Activated CD4-positive, alpha-beta T cell treated with anti-CD3 and anti-CD28 coated beads, Interleukin-2, amount 10 ng/mL, durations not matched to agents 24 days and 14 days (primary cell): ENCODE measurements around the gene SLC6A9. TPM values are rescaled to one million over a fixed set of nuclear protein-coding genes. Genes with fewer than 3 reads are reported as not detected.

Source experiments
- DNase-seq: peaks from one replicate; pipeline ENCODE4 v3.0.0; 2022
- H3K27ac Mint-ChIP-seq: one replicate; pipeline ENCODE4 v1.8.0; 2022; ENCODE audit warnings: mild to moderate bottlenecking, mixed read lengths
- H3K27me3 Mint-ChIP-seq: one replicate; pipeline ENCODE4 v1.8.0; 2022; ENCODE audit warnings: mixed read lengths
- H3K36me3 Mint-ChIP-seq: one replicate; pipeline ENCODE4 v1.8.0; 2022; ENCODE audit warnings: low read depth, mild to moderate bottlenecking, mixed read lengths
- H3K4me1 Mint-ChIP-seq: one replicate; pipeline ENCODE4 v1.8.0; 2021; ENCODE audit warnings: mixed read lengths
- H3K4me3 Mint-ChIP-seq: one replicate; pipeline ENCODE4 v1.8.0; 2022; ENCODE audit warnings: mild to moderate bottlenecking, moderate library complexity, mixed read lengths
- H3K9me3 Mint-ChIP-seq: one replicate; pipeline ENCODE4 v1.8.0; 2021; ENCODE audit warnings: mixed read lengths
- intact Hi-C: fragments of 100-400 bp; cut with micrococcal nuclease; formaldehyde crosslinking; loops from one replicate; pipeline ENCODE4 v1.15.1; 2023
- total RNA-seq: library from RNA; stranded (reverse); gene quantifications from 2 replicates; pipeline ENCODE4 v1.2.3, GENCODE V29; 2022

The SLC6A9 gene
- total RNA-seq, 1 donor from 2014 or later: 6.5 TPM

DNA sequence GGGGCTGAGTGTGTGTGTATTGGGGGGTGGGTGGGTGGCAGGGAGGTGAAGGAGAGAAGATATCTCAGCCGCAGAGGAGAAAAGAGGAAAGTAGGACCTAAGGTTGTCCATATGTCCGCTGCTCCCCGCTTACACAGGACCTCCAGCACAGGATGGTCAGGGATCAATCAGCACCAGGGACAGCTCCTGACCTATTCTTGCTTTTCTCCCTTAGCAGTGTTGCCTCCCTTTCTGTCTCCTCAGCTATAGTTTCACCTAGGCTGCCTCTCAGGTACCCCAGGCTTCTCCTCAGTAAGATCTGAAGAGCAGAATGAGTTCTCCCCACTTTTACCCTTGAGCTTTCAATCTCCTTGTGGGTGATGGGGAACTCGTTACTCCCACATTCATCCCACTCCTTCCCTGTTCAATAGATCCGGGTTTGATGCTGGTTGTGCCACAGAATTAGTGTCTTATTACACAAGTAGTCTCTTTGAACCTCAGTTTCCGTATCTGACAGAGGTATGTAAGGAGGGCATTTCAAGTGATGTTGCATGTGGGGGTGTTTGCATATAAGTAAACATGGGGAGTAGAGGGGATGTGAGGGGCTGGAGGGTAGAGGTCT, 62.8 kb downstream of the SLC6A9 start:
- intact Hi-C loops: no loop called here
- Mint-ChIP-seq H3K27ac (no peak overlapping the region), H3K4me3 (no peak overlapping the region), H3K9me3 (no peaks in the 10 kb centered on the region), H3K27me3 (no peaks in the 10 kb centered on the region), H3K36me3 (peaks cover 22% of the 10 kb centered on the region), H3K4me1 (peaks cover 15% of the 10 kb centered on the region)
- peak; percentile 84 for DNase-seq

DNA sequence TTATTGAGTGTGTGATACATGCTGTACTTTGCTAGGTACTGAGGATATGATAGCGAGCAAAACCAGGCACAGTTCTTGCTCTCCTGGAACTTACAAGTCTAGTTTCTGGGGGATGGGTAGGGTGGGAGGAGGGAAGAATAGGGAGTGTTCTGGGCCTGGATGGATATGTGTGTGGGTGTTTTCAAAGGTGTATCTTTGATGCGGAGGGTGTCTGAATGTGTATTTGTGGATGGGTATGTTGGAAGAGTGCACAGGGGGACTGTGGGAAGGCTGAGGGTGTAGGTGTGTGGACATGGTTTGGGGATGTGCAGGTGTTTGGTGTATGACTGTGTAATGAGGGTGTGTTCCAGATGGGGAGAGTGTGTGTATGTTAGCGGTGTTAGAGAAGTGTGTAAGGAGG, 65.9 kb downstream of the SLC6A9 start:
- H3K4me1 Mint-ChIP-seq: peaks cover 6% of the 10 kb centered on the region
- no peaks in the 10 kb centered on the region for H3K27me3 Mint-ChIP-seq
- H3K9me3 Mint-ChIP-seq: no peaks in the 10 kb centered on the region
- H3K27ac Mint-ChIP-seq: no peak overlapping the region
- no peak overlapping the region for H3K4me3 Mint-ChIP-seq
- DNase-seq: no peak
- H3K36me3 Mint-ChIP-seq: peaks cover 14% of the 10 kb centered on the region
- intact Hi-C loops: no loop called here

GRCh38 chr1:43963890-43964289, 67.4 kb downstream of the SLC6A9 start:
- H3K27ac Mint-ChIP-seq: no peak overlapping the region
- H3K4me1 Mint-ChIP-seq: peaks cover 2% of the 10 kb centered on the region
- no peaks in the 10 kb centered on the region for H3K9me3 Mint-ChIP-seq
- no peak overlapping the region for H3K4me3 Mint-ChIP-seq
- no peak for DNase-seq
- H3K27me3 Mint-ChIP-seq: no peaks in the 10 kb centered on the region
- intact Hi-C loops: no loop called here
- peaks cover 16% of the 10 kb centered on the region for H3K36me3 Mint-ChIP-seq

- Mint-ChIP-seq H3K36me3 (peaks cover 20% of the 10 kb centered on the region), H3K27ac (no peak overlapping the region), H3K27me3 (no peaks in the 10 kb centered on the region), H3K9me3 (no peaks in the 10 kb centered on the region), H3K4me3 (no peak overlapping the region), H3K4me1 (peaks cover 2% of the 10 kb centered on the region)
- intact Hi-C loops: no loop called here
- DNase-seq: no peak
These were observed 68.3 kb downstream of the SLC6A9 start for GRCh38 chr1:43963006-43963405.

DNA sequence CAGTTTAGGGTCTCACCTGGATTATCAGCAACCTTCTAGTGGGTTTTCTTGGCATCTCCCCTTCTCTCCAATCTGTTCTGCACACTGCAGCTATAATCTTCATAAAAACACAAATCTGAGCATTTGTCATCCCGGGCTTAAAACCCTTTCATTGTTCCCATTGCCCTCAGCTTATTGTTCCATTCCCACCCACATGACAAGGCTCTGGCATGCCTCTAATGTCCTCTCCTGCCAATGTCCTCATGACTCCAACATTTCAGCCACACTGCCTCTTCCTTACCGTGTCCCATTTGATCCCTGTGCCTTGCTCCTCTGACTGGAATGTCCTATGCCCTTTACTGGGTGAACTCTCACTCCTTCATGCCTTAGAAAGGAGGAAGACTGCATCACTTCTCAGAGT, 68.9 kb downstream of the SLC6A9 start:
- intact Hi-C loops: no loop called here

DNA sequence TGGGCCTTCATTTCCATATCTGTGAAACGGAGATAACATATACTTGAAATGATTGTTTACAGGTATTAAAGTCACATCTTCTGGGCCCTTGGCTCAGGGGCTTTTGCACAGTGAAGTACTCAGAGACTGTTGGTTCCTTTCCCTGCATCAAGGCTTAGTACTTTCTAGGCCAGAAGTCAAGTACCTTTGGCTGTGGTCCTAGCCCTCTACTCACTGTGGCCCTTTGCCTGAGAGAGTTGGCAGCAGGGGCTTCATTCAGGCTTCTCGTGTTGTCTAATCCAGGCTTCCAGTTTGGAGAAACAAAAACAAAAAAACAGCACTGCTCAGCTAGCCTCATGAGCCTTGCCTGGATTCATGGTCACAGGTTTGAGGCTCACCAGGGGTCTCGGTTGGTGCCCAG, 69.6 kb downstream of the SLC6A9 start:
- no peaks in the 10 kb centered on the region for H3K9me3 Mint-ChIP-seq
- peaks cover 21% of the 10 kb centered on the region for H3K36me3 Mint-ChIP-seq
- H3K4me1 Mint-ChIP-seq: peaks cover 2% of the 10 kb centered on the region
- DNase-seq: no peak
- H3K27me3 Mint-ChIP-seq: no peaks in the 10 kb centered on the region
- intact Hi-C loops: no loop called here
- H3K27ac Mint-ChIP-seq: no peak overlapping the region
- H3K4me3 Mint-ChIP-seq: no peak overlapping the region

More for the DNA sequence above, 68.9 kb downstream of the SLC6A9 start:
- Mint-ChIP-seq H3K27me3 (no peaks in the 10 kb centered on the region), H3K4me1 (peaks cover 2% of the 10 kb centered on the region), H3K36me3 (peaks cover 19% of the 10 kb centered on the region), H3K4me3 (no peak overlapping the region), H3K9me3 (no peaks in the 10 kb centered on the region), H3K27ac (no peak overlapping the region)
- no peak for DNase-seq

GRCh38 chr1:43960798-43961197, 70.5 kb downstream of the SLC6A9 start:
- H3K27me3 Mint-ChIP-seq: no peaks in the 10 kb centered on the region
- H3K27ac Mint-ChIP-seq: no peak overlapping the region
- intact Hi-C loops: no loop called here
- no peaks in the 10 kb centered on the region for H3K9me3 Mint-ChIP-seq
- H3K4me1 Mint-ChIP-seq: peaks cover 2% of the 10 kb centered on the region
- no peak overlapping the region for H3K4me3 Mint-ChIP-seq
- no peak for DNase-seq
- peaks cover 21% of the 10 kb centered on the region for H3K36me3 Mint-ChIP-seq

DNA sequence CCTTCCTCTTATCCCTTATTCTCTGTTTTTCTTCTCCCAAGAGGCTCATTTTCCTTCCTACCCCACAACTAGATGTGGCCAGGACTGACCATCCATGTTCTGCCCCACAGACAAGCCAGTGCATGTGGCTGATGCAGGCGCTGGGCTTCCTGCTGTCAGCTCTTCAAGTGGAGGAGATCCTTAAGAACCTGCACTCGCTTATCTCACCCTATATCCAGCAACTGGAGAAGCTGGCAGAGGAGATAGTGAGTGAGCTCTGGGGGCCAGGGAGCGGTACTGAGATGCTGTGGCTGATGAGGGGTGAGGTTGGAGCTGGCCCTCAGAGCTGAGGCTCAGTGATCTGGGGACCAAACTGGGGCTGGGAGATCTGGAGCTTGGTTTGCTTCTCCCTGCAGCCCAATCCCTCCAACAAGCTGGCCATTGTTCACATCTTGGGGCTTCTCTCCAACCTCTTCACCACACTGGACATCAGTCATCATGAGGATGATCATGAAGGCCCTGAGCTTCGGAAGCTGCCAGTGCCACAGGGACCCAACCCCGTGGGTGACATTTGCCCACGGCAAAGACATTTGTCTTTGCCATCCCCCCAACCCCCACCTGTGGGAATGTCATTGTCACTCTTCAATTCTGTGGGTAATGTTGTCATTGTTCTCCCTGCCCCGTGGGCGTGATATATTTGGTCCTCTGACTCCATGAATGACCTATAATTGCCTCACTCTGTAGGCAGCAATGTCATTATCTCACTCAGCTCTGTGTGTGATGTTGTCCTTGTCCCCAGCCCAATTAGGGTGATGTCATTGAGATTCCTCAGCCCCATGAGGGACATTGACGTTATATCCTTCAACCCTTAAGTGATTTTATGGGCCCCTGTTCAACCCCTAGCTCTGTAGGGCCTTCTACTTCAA, 72.7 kb downstream of the SLC6A9 start:
- no peaks in the 10 kb centered on the region for H3K9me3 Mint-ChIP-seq
- H3K36me3 Mint-ChIP-seq: peaks cover 21% of the 10 kb centered on the region
- H3K4me1 Mint-ChIP-seq: peaks cover 2% of the 10 kb centered on the region
- no peak overlapping the region for H3K27ac Mint-ChIP-seq
- DNase-seq: no peak
- H3K4me3 Mint-ChIP-seq: no peak overlapping the region
- H3K27me3 Mint-ChIP-seq: no peaks in the 10 kb centered on the region
- intact Hi-C loops: no loop called here

GRCh38 chr1:43957407-43958040, 73.7 kb downstream of the SLC6A9 start:
- H3K27ac Mint-ChIP-seq: no peak overlapping the region
- H3K27me3 Mint-ChIP-seq: no peaks in the 10 kb centered on the region
- H3K4me3 Mint-ChIP-seq: no peak overlapping the region
- peaks cover 2% of the 10 kb centered on the region for H3K4me1 Mint-ChIP-seq
- intact Hi-C loops: no loop called here
- no peaks in the 10 kb centered on the region for H3K9me3 Mint-ChIP-seq
- no peak for DNase-seq
- peaks cover 21% of the 10 kb centered on the region for H3K36me3 Mint-ChIP-seq

- intact Hi-C loops: no loop called here
- H3K27ac Mint-ChIP-seq: no peak overlapping the region
- no peak overlapping the region for H3K4me3 Mint-ChIP-seq
- DNase-seq: no peak
- H3K27me3 Mint-ChIP-seq: no peaks in the 10 kb centered on the region
- peaks cover 3% of the 10 kb centered on the region for H3K4me1 Mint-ChIP-seq
- H3K9me3 Mint-ChIP-seq: no peaks in the 10 kb centered on the region
- H3K36me3 Mint-ChIP-seq: peaks cover 17% of the 10 kb centered on the region
These were observed 75.0 kb downstream of the SLC6A9 start for GRCh38 chr1:43956234-43956633.

GRCh38 chr1:43954036-43954435, 77.2 kb downstream of the SLC6A9 start:
- peaks cover 11% of the 10 kb centered on the region for H3K4me1 Mint-ChIP-seq
- no peaks in the 10 kb centered on the region for H3K27me3 Mint-ChIP-seq
- H3K9me3 Mint-ChIP-seq: no peaks in the 10 kb centered on the region
- no peak overlapping the region for H3K27ac Mint-ChIP-seq
- H3K4me3 Mint-ChIP-seq: no peak overlapping the region
- H3K36me3 Mint-ChIP-seq: peaks cover 21% of the 10 kb centered on the region
- DNase-seq: no peak
- intact Hi-C loops: no loop called here

DNA sequence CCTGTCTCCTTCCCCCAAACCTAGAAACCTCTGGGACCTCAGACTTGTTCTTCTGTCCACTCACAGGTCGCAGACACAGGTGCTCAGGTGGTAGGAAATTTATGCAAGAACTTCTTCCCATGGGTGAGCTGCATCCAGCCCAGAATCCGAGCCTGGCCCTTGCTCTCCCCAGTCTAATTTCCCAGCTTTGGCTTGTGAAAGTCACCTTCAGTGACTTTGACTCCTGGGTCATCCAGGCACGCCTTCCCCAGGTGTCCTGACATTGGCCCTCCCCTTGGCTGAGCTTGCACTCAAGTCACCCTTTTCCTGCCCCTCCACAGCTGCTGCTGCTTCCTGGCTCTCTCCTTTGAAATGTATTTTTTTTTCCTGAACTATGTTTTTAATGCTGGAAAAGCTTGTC, 77.9 kb downstream of the SLC6A9 start:
- DNase-seq: no peak
- H3K27ac Mint-ChIP-seq: no peak overlapping the region
- intact Hi-C loops: no loop called here
- no peaks in the 10 kb centered on the region for H3K9me3 Mint-ChIP-seq
- H3K4me3 Mint-ChIP-seq: no peak overlapping the region
- peaks cover 18% of the 10 kb centered on the region for H3K36me3 Mint-ChIP-seq
- H3K27me3 Mint-ChIP-seq: no peaks in the 10 kb centered on the region
- H3K4me1 Mint-ChIP-seq: peaks cover 16% of the 10 kb centered on the region

GRCh38 chr1:43952731-43953346, 78.4 kb downstream of the SLC6A9 start:
- intact Hi-C loops: no loop called here
- H3K27ac Mint-ChIP-seq: no peak overlapping the region
- no peaks in the 10 kb centered on the region for H3K27me3 Mint-ChIP-seq
- H3K9me3 Mint-ChIP-seq: no peaks in the 10 kb centered on the region
- no peak overlapping the region for H3K4me3 Mint-ChIP-seq
- H3K36me3 Mint-ChIP-seq: peaks cover 13% of the 10 kb centered on the region
- no peak for DNase-seq
- H3K4me1 Mint-ChIP-seq: peaks cover 20% of the 10 kb centered on the region
